Prostate gland (tissue), 2 donors: ENCODE data around the gene GABBR2.

ENCODE experiments used
- POLR2AphosphoS5 ChIP-seq: sonication (generic); formaldehyde crosslinking; IDR thresholded peaks from one replicate; pipeline ENCODE4 v1.6.1; 2017; ENCODE audit warnings: antibody characterized with exemption
- TF ChIP-seq, protein P1 (sequence below), 4 experiments: fragments of 200-600 bp in 2 of 4; fragments of 450-650 bp in 2 of 4; sonication (generic) in 2 of 4; IDR thresholded peaks; 1 replicate in 3 of 4; 2 replicates in 1 of 4; pipeline ENCODE4 v1.5.1; 2016 to 2019; ENCODE audit warnings: antibody characterized with exemption in 4 of 4, mild to moderate bottlenecking in 2 of 4, moderate library complexity in 2 of 4

GRCh38 chr9:98657897-98658296 lies 50.8 kb downstream of the GABBR2 start:
- TF ChIP-seq, protein P1, sequence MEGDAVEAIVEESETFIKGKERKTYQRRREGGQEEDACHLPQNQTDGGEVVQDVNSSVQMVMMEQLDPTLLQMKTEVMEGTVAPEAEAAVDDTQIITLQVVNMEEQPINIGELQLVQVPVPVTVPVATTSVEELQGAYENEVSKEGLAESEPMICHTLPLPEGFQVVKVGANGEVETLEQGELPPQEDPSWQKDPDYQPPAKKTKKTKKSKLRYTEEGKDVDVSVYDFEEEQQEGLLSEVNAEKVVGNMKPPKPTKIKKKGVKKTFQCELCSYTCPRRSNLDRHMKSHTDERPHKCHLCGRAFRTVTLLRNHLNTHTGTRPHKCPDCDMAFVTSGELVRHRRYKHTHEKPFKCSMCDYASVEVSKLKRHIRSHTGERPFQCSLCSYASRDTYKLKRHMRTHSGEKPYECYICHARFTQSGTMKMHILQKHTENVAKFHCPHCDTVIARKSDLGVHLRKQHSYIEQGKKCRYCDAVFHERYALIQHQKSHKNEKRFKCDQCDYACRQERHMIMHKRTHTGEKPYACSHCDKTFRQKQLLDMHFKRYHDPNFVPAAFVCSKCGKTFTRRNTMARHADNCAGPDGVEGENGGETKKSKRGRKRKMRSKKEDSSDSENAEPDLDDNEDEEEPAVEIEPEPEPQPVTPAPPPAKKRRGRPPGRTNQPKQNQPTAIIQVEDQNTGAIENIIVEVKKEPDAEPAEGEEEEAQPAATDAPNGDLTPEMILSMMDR (IDR thresholded peaks at IDR 0.05): no peak
- TF ChIP-seq POLR2AphosphoS5: no peak
